Fibroblast of mammary gland (primary cell): ENCODE results near the gene LCORL.
A peak's percentile ranks its signal among the peaks of the same experiment; 100 is the strongest.

ENCODE experiments used
- DNase-seq: peaks from one replicate; pipeline ENCODE4 v3.0.0-alpha.2; 2010; ENCODE audit warnings: low read depth
- H3K4me3 ChIP-seq: 2 replicates; pipeline ENCODE4 v1.5.1; 2011; ENCODE audit warnings: low read depth, mild to moderate bottlenecking, low read length, moderate library complexity; ENCODE audit not compliant: control insufficient read depth
- CTCF ChIP-seq: conservative IDR thresholded peaks from 2 replicates; pipeline ENCODE4 v1.5.1; 2011; ENCODE audit warnings: low read depth, low read length, inconsistent platforms; ENCODE audit not compliant: control insufficient read depth, insufficient read depth

The LCORL gene

GRCh38 chr4:17941731-17942130 lies 79.8 kb downstream of the LCORL start:
- no peak for TF ChIP-seq CTCF
- peak; percentile 12 for DNase-seq
- no peak overlapping the region for H3K4me3 ChIP-seq

GRCh38 chr4:17939054-17939453 lies 82.5 kb downstream of the LCORL start:
- no peak for TF ChIP-seq CTCF
- DNase-seq, result no peak
- no peak overlapping the region for H3K4me3 ChIP-seq

- peak; percentile 27 for DNase-seq
- no peak overlapping the region for H3K4me3 ChIP-seq
- peak; percentile 18 for TF ChIP-seq CTCF
These were observed 87.3 kb downstream of the LCORL start for GRCh38 chr4:17934286-17934685.

GRCh38 chr4:17933126-17933525 lies 88.4 kb downstream of the LCORL start:
- peak; percentile 20 for DNase-seq
- no peak for TF ChIP-seq CTCF

GRCh38 chr4:17932041-17932440 lies 89.5 kb downstream of the LCORL start:
- no peak overlapping the region for H3K4me3 ChIP-seq
- TF ChIP-seq CTCF, result no peak
- DNase-seq, result peak; percentile 67

More at GRCh38 chr4:17933126-17933525, 88.4 kb downstream of the LCORL start:
- no peak overlapping the region for H3K4me3 ChIP-seq

GRCh38 chr4:17930256-17930655 lies 91.3 kb downstream of the LCORL start:
- no peak overlapping the region for H3K4me3 ChIP-seq
- TF ChIP-seq CTCF, result no peak
- no peak for DNase-seq

GRCh38 chr4:17924189-17924588 lies 97.4 kb downstream of the LCORL start:
- no peak for DNase-seq
- H3K4me3 ChIP-seq, result no peak overlapping the region
- no peak for TF ChIP-seq CTCF
